DMS153 treated with DMSO at 0.1 percent for 48 hours (cell line): ENCODE measurements around the gene NUDT5.
"Not testable (repeated sequence)": the region's sequence is repeated elsewhere in the genome, so short reads cannot be mapped to it uniquely, and the experiment has no call there.

Experiments
- DNase-seq: peaks from one replicate; lab custom pipeline; 2025; ENCODE audit not compliant: unreplicated experiment; lab: John Stamatoyannopoulos, UW

The NUDT5 gene

DNA sequence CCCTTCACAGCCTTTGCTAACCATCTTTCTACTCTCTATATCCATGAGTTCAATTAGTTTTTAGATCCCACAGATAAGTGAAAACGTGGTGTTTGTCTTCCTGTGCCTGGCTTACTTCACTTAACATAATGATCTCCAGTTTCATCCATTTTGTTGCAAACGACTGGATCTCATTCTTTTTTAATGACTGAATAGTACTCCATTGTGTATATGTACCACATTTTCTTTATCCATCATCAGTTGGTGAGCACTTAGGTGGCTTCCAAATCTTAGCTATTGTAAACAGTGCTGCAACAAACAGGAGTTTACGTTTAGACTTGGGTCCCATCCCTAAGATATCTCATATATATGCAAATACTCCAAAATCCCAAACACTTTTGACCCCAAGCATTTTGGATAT, 9.4 kb upstream of the NUDT5 start:
- no peak for DNase-seq

DNA sequence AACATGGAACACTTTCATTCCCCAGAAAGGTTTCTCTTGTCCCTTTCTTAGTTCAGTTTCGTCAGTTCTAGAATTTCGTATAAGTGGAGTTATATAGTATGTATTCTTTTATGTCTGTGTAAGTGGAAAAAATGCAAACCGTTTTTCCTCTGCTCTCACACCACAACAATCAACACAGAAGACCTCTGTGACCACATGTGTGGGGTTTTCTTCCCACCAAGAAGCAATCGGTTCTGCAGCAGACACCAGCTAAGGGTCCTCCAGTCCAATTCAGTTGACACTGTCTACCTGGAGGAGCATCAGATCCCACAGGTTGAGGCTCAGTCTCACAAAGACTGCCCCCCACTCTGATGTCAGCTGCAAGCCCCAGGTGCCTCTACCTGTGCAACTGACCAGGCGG, 6.5 kb upstream of the NUDT5 start:
- no peak for DNase-seq

DNA sequence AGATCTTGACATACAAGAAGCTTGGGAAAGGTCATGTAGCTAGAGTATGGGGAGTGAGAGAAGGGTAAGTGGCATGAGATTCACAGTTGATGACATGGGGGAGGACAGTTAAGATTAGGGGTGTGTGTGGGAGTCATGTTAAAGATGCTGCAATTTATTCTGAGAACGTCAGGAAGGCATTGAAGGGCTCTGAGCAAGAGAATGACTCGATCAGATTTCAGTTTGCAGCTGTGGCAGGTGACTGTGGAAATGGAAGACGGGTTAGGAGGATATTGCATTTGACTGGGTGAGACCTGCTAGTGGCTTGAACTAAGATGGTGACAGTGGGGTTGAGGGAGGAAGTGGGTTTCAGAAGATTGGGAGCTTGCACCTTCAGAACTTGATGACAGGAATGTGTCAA, 5.9 kb upstream of the NUDT5 start:
- DNase-seq: no peak

DNA sequence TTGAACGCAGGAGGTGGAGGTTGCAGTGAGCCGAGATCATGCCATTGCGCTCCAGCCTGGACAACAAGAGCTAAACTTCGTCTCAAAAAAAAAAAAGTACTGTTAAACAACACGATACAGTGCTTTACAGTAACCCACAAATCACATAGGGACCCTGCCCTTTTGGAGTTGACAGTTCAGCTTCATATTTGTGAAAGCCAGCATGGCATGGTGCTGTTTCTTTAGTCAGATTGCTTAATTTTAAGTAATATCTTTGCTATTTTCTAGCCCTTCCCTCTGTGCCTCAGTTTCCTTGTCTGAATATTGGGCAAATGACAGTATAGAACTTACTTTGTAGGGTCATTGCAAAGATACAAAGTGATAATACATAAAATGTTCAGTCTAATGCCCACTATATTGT, 5.2 kb upstream of the NUDT5 start:
- DNase-seq: no peak

DNA sequence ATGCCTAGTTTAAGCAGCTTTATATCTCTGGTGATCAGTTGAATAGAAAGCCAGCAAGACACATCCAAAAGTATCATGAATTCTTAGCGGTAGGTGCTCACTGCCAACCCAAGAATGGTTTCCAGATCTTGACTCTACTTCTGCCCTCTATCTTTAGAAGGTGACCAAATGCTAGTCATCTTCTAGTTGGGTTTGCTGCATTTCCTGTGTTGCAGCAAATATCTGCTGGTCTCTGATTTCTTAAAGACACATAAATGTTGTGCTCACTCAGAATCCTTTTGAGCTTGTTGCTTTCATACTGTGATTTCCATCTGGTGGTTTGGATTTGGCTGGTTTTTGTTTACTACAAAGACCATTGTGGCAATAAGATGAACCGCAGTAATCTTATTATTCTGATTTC, 2.5 kb upstream of the NUDT5 start:
- DNase-seq: no peak

DNA sequence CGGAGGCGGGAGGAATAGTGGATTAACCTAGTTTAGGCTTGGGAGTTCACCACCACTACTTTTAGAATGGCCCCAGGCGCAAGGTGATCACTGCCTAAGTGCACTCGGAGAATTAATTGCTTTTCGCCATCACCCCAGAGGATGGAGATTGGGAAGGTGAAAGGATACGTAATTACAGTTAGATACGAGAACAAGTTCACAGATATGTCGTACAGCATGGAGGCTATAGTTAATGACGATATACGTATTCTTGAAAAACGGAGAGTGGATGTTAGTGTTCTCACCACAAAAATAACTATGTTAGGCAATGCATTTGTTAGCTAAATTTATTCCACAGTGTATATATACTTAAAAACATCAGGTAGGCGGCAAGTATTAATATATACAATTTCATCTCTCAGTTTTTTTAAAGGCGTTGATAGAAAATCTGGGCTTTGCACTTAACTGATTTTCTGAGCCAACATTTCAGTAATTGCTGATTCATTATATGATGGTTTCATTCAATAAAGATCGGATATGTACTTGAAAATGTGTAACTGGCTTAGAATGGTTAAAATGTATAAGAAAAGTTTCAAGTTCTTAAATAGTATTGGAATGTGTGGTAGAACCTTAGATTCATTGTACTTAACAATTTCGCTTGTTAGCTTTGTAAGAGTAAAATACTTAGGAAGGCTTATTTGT, 980 bp upstream of the NUDT5 start:
- no peak for DNase-seq

DNA sequence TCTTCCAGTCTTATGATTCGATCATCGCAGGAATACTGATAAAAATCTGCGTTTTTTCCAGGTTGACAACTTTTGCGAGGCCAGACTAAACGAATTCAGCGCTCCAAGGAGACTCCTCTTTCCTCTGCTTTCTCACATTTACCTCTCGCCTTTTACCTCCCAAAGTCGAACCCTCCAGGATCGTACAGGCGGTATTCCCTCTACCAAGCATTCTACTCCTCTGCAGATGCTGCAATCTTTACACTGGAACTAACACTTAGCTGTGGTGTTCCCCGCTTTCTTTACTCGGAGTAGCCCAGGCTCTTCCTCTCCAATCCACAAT, 449 bp downstream of the NUDT5 start:
- DNase-seq: no peak

DNA sequence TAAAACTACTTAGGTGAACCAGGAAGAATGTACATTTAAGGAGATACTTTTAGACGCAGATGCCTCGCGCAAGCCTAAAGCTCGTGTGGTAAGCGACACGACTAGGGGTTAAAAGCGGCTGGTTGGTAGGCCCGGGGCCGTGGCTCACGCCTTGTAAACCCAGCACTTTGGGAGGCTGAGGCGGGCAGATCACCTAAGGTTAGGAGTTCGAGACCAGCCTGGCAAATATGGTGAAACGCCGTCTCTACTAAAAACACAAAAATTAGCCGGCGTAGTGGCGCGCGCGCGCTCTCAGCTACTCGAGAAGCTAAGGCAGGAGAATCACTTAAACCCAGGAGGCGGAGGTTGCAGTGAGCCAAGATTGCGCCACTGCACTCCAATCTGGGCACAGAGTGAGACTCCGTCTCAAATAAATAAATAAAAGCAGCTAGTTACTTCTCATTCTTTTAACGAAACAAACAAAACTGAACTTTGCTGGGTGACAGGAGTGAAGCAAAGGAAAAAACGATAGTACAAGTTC, 879 bp downstream of the NUDT5 start:
- no peak for DNase-seq

DNA sequence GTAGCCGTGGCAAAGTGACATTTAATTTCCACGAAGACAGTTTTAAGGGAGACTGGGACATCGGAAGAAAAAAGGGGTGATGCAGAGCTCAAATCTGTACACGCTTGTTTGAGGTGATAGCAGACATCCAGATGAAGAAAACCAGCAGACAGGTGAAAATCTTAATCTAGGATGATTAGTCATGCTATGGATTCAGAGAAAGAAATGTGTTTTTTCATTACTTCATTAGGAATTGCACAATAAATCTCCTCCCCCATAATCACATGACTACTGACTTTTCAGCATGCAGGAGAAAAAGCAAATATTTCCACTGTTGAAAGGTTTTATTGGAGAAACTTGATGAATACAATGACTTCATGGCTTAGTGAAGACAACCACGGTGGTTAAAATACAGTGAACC, 2.5 kb downstream of the NUDT5 start:
- no peak for DNase-seq

DNA sequence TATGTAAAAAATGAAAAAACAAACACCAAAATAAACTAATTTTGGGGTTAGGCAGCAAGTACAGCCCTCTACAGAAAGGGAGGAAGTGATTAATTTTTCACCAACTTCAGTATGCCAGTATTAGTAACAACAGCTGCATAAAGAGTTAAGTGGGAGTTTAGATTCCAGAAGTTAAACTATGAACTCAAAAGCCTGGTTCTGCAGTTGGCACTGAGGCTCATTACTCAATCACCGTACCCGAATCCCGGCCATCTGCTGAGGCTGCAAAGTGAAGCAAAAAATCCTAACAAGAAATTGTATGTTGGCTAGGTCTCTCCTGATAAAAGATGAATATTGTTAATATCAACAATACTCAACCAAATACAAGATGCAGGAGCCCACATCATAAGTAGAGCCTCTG, 4.0 kb downstream of the NUDT5 start:
- no peak for DNase-seq

DNA sequence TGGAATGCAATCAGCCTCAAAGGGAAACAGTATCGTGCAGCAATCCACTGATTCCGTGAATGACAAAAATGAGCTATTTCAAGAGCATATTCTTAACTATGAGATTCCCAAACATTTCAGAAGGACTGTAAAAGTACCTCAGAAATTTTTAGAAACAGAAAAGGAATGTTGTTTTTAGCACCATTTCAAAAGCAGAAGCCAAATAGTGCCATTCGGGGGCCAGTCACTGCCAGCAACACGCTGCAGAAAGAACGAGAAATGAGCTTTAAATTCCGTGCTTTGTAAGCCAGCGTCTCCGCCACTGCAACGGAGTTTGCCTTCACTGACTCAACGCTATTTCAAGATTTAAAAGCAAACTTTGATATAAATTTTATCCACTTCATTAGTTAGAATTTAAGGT, 6.3 kb downstream of the NUDT5 start:
- no peak for DNase-seq

DNA sequence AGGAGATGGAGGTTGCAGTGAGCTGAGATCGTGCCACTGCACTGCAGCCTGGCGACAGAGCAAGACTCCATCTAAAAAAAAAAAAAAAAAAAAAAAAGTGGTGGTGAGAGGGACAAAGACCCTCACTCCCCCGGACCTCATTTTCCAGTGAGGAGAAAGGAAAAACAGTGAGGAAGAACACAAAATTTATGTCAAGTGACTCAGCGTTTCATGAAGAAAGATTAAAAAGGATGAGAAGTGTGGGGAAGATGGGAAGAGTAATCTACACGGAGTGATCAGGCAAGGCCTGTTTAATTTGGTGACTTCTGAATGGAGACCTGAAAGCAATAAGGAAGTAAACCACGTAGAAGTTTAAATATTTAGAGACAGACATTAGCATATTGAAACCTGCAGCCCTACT, 7.0 kb downstream of the NUDT5 start:
- DNase-seq: no peak

DNA sequence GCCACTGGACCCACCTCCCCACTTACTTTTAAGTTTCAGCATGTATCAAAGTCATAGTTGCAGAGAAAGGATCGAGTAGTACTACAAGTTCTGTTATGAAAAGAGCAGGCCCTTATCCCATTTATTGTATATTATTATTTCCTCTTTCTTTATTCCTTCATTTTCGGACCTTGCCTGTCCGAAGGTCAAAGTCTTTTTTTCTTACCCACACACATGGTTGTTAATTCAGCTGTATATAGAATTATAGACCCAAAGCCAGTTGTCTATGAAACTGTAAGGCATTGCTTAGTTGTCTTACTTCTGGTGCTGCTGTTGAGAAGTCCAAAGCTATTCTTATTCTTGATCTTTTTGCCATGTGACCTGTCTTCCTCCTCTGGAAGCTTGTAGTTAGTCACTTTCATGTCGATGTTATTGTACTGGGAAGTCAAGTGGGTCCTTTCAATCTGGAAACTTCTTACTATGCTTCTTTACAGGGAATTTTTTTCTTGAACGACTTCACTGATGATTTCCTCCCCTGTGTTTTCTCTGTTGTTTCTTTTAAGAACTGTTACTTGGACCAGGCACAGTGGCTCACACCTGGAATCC, 8.3 kb downstream of the NUDT5 start:
- no peak for DNase-seq

DNA sequence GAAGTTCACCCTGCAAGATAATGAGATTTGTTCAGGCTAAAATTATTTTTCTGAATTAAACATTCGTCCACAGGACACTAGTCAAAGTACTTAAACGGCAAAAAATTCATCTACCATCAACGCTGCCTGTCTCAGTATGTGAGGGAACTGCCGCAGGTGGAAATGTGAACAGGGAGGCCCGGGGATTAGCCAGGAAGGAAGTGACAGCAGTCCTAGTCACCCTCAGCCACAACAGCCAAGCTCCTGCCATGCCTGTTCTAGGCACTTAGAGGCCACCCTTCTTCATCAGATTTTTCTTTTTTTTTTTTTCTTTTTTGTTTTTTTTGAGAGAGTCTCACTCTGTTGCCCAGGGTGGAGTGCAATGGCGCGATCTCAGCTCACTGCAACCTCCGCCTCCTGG, 9.4 kb downstream of the NUDT5 start:
- no peak for DNase-seq

DNA sequence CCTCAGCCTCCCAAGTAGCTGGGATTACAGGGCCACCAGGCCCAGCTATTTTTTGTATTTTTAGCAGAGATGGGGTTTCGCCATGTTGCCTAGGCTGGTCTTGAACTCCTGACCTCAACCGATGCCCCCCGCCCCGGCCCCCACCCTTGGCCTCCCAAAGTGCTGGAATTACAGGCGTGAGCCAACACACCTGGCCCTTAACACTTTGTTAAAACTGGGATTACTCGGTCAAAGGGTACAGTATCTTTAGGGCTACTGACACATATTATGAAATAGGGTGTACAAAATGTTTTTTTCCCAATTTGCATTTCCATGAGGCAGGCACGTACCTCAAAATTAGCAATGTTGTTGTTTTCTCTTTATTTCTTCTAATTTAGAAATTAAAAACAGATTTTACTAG, 11.5 kb downstream of the NUDT5 start:
- DNase-seq: no peak

DNA sequence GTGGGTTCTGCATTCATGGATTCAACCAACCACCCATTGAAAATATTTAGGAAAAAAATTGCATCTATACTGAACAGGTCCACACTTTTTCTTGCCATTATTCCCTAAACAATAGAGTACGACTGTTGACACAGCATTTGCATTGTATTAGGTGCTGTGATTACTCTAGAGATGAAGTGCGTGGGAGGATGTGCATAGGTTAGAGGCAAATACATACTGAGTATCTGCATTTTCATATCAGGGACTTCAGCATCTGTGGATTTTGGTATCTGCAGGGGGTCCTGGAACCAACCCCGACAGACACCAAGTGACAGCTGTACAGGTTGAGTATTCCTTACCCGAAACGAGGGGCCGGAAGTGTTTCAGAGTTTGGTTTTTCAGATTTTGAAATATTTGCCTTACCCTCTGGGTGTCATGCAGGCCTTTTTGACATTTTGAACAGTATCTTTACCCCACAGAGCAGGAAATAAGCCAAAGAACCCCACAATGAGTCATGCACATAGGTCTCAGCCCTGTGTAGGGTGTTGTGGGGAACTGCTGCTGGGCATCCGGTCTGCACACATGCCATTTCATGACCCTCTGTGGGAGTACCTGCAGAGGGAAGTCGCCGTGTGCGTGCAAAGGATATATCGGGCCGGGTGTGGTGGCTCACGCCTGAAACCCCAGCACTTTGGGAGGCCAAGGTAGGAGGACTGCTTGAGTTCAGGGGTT, 14.5 kb downstream of the NUDT5 start:
- no peak for DNase-seq

DNA sequence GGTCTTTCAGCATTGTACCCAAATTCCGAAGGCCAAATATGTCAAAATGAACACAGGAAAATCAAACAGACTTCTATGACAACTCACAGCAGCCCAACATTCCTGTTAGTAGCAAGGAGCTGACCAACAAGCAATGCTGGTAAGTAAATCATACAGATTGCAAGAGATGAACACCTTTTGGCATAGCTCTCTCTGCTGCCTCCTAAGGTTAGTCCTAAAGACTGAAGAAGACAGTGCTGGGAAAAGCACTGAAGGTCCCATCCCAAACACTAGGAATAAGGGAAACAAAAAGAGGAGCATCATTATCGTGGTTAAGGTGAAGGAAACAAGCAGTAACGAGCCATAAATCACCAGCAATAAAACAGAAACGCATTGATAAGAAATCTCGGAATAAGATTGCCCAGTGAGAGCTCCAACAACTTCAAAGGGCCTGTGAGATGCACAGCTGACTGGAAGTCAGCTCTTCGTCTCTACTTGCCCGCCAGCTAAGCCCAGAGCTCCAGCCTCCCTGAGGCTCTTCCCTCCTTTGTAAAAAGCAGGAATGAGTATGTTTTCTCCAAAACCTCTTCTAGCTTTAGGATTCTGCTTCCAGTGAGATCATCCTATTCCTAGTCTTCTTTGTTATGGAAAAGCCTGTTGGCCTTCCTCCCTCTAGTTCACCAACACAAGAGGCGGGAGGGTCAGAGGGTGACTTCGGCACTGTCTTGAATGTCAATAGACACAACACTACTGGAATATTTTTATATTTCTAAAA, 15.3 kb downstream of the NUDT5 start:
- DNase-seq: no peak

DNA sequence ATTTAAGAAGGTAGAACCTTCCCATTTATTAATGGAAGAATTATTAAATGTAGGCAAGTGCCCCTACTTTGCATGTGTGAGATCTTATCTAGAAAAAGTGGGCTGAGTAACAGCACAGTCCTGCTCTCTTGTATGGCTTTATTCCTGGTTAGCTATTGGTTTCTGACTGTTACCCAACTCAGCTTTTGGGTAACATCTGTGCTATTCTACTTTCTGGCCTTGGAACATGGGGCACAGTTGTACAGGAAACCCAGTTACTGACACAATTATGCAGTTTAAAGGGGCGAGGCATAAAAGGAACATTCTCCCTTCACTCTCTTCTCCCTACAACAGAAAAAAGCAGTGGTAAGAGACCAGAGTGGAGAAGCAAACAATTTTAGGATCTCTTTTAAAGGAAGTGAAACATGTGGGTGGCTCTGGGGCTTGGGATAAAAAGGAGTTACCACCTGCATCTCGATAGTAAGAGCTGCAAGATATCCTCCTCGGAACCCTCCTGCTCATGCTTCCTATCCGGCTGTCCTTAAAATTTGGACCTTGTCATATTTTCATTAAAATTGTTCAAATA, 16.0 kb downstream of the NUDT5 start:
- no peak for DNase-seq

DNA sequence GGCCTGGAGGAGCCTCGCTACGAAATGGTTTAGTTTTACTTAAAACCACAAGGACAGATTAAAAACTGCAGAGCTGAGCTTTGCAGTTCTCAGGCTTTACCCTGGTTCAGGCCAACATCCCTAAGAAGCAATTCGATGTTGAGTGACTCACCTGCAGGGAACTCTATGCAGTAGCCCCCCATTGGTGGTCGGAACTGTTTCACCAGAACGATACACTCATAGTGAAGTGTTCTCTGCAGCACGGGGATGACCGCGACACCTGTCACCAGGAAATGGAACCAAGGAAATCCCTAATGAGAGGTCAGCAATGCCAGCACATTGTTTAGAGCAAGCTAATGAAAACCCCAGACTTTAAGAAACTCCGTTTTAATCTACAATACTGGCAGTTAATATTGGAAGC, 18.0 kb downstream of the NUDT5 start:
- no peak for DNase-seq

DNA sequence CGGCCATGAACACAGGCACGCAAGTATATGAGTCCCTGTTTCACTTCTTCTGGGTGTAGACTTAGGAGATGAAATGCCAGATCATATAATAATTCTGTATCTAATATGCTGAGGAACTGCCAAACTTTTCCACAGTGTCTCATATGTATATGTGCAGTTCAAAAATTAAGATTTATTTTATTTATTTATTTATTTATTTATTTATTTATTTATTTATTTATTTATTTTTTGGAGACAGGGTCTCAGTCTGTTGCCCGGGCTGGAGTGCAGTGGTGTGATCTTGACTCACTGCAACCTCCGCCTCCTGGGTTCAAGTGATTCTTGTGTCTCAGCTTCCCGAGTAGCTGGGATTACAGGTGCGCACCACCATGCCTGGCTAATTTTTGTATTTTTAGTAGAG, 24.2 kb downstream of the NUDT5 start:
- not testable (repeated sequence) for DNase-seq

DNA sequence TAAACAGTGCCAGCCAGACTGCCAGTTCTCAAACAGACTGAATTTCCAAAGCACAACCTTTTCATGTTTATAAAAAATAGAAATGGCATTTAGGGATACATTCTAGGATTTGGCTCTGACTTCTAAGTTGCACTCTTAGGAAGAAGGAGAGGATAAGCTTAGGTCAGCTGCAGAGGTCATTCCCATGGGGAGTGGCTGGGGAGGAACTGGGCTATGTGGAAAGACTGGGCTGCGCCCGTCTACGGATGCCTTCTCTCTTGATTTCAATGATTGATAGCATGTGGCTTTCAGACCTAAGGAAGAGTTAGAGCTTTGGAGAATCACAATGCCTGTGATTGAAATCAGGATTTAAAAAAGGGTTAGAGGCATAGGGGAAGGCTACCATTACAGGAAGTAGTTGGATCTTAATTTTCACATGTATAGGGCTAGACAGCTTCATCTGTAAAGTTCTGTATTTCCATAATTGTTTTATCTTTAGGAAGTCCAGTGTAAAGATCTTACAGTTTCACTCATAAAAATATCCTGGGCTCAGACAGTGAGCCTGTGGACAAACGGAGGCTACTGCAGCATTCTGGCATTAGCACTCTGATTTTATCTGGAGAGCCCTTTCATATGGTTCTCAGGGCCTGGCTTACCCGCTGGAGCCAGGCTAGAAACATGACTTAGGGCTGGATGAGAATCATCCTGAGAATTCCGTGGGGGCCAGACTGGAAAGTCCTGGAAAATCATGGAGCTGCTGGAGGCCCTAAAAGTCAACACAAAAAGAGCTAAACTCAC, 29.5 kb downstream of the NUDT5 start:
- no peak for DNase-seq
